ENCODE data around the gene PRPF8.

The PRPF8 gene

DNA sequence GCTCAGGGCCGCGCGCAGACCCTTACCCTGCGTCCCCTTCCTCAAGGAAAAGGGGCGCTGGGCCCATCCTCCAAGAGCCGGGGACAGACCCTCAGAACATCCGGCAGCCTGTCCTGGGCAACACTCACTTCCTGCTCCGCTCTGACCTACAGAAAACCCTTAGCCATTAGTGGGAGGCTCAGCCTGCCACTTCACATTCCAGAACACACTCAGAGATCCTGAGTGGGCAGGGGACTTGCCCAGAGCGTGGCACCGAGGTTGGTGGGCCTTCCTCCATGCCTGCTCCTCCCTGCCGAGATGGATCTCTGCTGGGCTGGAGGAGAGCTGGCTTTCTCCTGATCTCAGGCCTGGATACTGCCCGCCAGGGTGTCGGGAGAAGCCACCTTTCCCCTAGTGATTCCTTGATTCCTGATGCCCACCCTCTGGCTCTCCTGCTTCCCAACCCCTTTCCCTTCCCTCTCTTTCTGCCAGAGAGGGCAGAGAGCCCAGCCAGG, 40.6 kb downstream of the PRPF8 start:
- no peak for DNase-seq

DNA sequence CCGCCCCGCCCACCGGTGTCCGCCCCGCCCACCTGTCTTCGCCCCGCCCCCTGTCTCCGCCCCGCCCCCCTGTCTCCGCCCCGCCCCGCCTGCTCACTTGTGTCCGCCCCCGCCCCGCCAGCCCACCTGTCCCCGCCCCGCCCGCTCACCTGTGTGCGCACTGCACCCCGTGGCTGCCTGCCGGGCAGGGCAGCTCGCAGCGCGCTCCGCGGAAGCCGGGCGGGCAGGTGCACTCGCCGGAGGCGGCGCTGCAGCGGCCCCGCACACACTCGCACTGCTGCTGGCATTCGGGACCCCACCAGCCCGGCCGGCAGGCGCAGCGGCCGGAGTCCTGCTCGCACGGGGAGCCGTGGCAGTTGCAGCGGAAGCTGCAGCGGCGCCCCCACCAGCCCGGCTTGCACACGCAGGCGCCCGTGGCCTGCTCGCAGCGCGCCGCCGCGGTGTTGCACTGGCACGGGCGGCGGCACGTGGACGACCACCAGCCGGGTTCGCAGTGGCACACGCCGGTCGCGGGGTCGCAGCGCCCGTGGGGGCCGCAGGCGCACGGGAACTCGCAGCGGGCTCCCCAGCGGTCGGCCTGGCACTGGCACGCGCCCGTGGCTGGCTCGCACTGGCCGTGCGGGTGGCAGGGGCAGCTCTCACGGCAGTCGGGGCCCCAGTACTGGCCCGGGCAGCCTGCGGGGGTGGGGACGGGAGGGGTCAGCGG, 41.2 kb downstream of the PRPF8 start:
- DNase-seq = peak; percentile 78

DNA sequence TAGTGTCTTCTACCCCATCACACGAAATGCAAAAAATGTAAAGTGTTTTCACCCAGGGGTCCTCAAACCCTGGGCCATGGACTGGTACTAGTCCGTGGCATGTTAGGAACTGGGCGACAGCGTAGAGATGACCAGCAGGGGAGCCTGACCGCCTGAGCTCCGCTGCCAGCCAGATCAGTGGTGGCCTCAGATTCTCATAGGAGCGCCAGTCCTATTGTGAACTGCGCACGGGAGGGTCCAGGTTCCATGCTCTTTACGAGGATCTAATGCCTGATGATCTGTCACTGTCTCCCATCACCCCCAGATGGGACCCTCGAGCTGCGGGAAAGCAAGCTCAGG, 43.6 kb downstream of the PRPF8 start:
- DNase-seq = no peak

- DNase-seq = no peak
These were observed 44.2 kb downstream of the PRPF8 start for GRCh38 chr17:1640329-1641064.

DNA sequence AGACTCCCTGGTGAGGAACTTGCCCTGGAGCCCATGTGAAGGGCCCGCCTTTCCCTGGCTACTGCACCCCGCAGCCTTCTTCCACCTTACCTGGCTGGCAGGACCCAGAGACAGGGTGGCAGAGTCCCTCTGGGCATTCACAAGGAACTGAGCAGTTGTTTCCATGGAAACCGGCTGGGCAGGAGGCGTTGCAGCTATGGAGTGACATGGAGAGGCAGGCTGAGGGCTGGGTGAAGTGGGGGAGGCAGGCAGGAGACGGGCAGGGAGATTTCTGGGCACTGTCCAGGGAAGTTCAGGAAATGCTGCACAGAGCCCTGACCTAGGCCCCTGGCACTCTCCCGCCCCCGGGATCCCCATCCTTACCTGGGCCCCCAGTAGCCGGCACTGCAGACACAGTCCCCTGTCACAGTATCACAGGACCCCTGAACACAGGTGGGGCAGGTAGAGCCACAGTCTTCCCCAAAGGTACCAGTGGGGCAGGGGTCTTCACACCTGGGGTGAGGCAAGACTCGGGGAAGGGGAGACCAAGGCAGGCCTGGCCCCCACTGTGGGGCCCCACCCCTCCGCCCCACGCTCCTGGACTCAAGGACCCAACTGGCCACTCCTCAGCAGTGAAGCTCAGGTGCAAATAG, 45.0 kb downstream of the PRPF8 start:
- no peak for DNase-seq

DNA sequence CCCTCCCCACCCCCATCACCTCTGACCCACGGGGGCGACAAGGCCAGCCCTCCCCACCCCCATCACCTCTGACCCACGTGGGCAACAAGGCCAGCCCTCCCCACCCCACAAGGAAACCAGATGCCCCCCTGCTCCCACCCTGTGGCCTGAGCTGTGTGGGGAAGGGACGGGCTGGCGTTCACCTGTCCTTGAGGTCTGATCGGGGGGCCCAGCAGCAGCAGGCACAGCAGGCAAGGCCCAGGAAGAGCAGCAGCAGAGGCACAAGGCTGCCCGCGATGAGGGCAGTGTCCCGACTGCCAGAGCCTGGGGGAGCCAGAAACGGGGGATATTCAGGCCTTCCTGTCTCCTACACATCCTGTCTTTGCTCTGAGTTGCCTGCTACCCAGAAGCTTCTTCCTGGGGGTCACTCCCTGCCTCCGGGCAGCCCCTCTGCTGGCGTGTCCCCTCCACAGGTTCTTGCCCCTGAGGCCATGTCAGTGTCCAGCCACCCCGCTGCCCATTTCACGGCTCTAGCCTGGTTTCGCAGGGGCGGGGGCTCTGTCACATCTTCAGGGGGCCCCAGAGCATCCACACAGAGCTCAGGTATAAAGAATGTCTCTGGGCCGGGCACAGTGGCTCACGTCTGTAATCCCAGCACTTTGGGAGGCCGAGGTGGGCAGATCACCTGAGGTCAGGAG, 45.9 kb downstream of the PRPF8 start:
- DNase-seq = no peak

DNA sequence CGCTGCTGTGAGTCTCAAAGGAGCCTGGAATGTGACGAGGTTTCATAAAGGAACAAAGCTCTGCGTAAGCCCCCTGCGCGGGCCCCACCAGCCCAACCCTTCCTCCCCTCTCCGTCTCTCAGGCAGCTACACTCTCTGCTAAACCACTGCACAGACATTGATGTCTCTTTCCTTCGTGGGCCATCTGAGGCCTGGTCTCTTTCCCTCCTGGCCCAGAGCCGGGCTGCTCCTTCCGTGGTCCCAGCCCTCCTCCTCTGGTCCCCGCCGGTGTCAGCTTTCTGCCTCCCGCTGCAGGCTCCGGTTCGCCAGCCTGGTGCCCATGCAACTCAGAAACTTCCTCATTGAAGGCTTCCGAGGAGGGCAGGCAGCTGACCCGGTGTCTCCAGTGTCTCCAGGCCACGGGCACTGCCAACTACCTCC, 46.5 kb downstream of the PRPF8 start:
- no peak for DNase-seq

- no peak for DNase-seq
These were observed 47.9 kb downstream of the PRPF8 start for GRCh38 chr17:1636732-1637285.

- no peak for DNase-seq
These were observed 48.8 kb downstream of the PRPF8 start for GRCh38 chr17:1635675-1636465.

- DNase-seq = no peak
These were observed 49.6 kb downstream of the PRPF8 start for GRCh38 chr17:1634841-1635650.

DNA sequence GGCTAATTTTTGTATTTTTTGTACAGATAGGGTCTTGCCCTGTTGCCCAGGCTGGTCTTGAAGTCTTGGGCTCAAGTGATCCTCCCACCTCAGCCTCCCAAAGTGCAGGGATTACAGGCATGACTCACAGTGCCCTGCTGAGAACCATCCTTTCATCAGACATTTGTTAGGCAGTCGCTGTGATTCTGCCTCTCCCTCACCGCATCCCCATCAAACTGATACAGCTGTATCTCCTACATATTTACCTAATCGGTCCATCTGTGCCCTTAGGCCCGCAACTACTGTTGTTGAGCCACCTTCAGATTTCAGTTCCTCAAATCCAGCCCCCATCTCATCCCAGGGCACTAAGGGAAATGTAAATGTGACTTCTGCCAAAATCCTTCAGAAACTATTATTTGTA, 54.0 kb downstream of the PRPF8 start:
- DNase-seq = no peak

DNA sequence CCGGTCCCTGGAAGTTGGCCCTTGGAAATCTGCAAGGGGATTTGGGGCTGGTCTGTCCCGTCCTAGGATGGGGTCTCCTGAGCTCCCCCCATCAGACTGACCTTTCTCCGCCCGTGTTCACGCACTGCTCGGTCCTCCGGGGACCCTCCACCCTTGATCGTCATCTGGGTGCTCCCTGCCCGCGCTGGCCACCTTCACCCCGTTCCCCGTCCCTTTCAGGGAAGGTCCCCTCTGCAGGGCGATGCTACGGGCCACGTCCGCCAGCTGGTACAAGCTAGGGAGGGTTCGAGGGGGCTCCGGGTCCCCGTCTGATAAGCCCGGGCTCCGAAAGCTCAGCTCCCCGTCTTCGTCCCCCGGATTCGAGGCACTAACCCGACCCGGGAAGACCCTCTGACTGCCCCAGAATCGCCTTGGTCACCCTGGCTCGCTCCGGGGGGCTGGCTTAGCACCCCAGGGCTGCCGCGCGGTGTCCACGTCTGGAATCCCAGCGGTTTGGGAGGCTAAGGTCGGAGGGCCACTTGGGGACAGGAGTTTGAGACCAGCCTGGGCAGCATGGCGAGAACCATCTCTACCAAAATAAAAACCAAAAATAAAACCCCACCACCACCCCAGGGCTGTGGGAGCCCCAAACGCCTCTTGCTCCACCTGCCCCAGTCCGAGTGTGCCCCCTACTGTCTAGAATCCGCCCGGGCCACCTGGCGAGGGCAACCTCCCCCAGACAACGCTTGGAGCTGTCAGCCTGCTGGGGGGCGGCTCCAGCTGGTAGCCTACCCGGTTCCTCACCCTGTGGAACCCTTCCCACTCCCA, 55.0 kb downstream of the PRPF8 start:
- peak; percentile 76 for DNase-seq

GRCh38 chr17:1628856-1629503, 55.7 kb downstream of the PRPF8 start:
- peak; percentile 85 for DNase-seq

DNA sequence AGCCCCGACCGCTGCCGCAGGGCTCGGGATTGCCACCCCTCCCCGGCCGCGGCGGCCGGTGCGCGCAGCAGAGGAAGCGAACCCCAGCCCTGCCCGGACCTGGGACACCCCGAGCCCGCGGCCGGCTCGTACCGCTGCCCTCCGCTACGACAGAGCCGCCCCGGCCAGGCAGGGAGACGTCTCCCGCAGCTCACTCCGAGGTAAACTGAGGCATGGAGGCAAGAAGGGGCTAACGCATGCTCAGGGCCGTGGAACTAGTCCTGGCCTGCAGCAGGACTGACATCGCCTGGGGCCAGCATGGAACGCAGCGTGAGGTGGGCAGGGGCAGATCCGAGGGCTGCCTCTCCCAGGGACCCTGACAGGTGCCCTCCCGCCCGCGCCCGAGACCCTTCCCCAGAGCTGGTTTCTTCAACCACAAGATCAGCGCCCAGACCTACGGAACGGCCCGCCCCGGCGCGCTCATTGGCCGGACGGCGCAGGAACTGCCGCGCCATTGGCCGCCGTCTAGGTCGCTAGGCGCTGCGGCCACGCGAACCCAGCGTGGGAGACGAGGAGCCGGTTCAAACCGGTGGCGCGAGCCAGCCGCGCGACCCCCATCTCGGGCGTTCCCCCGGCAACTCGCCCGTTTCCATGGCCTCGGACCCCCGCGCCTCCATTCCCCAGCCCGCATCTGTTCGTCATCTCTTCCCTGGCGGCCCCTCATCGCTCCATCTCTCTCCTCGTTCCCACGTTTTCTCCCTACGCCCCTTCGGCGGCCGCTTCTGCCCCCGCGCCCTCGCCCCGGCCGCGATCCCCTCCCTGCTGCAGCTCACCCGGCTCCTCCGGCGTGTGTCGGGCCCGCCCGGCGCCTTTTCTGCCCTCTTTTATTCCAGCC, 56.4 kb downstream of the PRPF8 start, which contains the start of gene SLC43A2:
SLC43A2 (minus strand) TSS at position 853 of the 874 bp plus-strand sequence. CDS start 960 bp downstream, outside the sequence.
- peak; percentile 77 for DNase-seq

- DNase-seq = no peak
These were observed 57.3 kb downstream of the PRPF8 start for GRCh38 chr17:1627182-1627981.

DNA sequence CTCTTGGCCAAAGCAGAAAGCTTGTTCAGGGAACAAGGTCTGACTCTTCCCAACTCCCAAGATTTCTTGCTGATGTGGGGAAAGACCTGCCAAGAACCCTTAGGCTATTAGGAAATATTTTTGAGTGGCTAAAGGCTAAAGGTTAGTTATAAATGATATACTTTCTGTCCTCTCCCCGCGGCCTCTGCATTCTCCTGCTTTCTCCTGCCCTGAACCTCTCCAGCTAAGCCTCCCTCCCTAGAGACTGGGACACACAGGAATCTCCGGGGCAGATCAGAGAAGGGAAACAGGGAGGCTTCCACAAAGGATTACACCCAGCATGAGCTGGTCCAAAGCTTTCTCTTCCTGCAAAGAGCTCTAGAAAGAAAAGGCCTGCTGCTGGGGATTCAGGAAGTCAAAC, 58.3 kb downstream of the PRPF8 start:
- DNase-seq = no peak

DNA sequence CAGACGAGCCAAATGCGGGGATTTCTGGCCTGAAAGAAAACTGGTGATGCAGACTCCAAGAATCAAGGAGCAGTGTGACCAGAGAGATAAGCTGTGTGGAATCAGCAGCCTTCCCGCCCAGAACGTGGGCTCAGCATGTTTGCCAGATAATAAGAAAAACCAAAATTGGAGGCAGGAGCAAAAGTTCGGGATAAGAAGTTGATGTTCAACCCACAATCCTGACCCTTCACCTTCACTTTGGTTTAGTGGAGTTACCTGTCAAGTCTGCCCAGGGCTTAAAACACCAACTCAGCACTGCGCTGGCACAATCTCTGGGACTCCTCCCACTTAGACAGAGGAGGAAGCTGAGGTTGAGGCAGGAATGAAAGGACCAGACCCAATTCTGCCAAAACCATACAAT, 59.1 kb downstream of the PRPF8 start:
- no peak for DNase-seq

DNA sequence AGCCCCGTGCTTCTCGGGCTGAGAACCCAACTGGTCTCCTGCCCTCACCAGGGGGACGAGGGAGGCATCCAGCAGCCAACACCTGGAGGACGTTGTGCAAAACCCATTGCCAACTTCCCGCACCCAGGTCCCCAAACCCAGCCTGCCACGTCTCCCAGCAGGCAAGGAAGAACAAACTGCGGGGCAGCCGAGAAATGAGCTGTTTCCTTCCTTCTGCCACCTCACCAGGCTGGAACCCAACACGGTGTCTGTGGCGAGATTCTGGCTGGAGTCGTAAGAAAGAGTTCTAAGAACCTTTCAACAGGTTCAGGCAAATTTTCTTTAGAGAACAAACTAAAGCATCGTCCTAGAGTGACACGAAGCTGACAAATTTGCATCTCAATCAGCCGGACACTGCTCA, 59.6 kb downstream of the PRPF8 start:
- no peak for DNase-seq
